SKM-1 treated with dmso at 0.1 percent for 144 hours (cell line): ENCODE measurements around the gene HID1.
A peak's percentile ranks its signal among the peaks of the same experiment; 100 is the strongest.
"Not testable (repeated sequence)": the region's sequence is repeated elsewhere in the genome, so short reads cannot be mapped to it uniquely, and the experiment has no call there.

Source experiments
- DNase-seq: peaks from one replicate; lab custom pipeline; 2025; ENCODE audit not compliant: unreplicated experiment; lab: John Stamatoyannopoulos, UW

HID1 gene

GRCh38 chr17:74999523-74999922 lies 27.0 kb upstream of the HID1 start:
- no peak for DNase-seq

DNA sequence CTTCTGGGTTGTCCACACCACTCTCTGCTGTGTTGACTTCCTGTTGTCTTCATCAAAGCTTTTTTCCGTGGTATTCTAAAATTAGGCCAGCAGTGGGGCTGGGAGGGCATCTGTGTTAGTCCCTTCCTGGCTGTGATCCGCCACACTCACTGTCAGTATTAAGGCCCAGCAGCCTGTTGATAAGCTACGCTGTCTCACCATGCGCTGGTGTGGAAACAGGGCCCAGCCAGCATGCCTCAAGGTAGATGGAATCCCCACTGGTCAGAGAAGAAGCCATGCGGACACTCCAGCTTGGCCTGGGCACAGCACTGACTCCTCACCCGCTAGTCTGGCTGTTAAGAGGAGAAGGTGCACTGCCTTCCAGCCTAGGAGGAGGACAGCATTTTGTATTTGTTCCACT lies 26.2 kb upstream of the HID1 start:
- DNase-seq: no peak

DNA sequence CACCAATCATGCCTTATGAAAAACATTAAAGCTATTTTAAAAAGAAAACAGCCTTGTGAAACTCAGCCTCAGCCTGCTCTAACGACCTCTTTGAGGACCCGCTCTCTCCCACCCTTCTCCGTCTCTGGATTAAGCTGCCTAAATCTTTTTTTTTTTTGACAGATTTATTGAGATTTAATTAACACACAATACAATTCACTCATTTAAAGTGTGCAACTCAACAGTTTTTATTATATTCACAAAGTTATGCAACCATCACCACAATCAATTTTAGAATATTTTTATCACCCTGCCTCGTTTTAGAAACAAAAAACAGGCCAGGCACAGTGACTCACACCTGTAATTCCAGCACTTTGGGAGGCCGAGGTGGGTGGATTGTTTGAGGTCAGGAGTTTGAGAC lies 23.3 kb upstream of the HID1 start:
- no peak for DNase-seq

- DNase-seq: no peak
These were observed 21.9 kb upstream of the HID1 start for GRCh38 chr17:74994440-74994839.

DNA sequence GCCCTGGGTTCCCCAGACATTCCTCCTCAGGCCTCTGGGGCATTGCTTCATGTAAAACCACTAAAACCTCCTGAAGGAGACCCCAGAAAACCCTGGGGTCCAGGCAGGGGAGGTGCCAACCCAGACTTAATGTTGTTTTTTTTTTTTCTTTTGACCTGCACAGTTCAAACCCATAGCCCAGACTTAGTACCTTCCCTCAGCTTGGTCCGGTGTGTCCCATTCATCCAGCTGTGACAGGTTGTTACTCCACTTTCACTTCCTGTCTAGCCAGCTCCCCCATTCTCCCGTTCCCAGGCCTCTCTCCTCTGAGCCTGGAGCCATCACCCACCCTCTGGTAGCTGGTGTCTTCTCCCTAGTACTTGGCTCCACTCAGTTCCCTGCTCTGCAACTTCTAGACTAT lies 19.7 kb upstream of the HID1 start:
- no peak for DNase-seq

DNA sequence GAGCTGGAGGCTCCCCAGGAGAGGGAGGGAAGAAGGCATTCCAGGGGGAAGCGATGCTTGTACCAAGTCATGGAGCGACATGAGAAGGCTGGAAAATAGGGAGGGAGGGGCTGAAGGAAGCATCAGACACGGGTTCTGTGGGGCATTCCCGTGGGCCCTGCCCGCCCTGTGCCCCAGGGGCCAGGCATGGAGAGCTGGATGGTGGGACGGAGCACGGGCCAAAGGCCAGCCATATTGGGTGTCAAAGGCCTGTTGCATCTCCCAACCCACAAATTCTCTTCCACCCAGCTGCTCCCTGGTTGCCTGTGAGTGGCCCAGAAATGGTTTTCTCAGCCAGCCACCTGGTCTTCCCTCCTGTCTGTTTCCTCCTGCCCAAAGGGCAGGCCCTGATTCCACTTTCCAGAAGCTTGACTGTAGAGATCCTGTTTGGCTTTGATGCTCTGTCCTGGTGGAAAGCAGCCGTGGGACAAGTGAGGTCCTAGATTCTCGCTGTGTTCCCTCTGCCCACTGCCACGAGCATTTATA lies 18.1 kb upstream of the HID1 start:
- DNase-seq: no peak

- peak; percentile 25 for DNase-seq
These were observed 15.6 kb upstream of the HID1 start for GRCh38 chr17:74987909-74988711.

DNA sequence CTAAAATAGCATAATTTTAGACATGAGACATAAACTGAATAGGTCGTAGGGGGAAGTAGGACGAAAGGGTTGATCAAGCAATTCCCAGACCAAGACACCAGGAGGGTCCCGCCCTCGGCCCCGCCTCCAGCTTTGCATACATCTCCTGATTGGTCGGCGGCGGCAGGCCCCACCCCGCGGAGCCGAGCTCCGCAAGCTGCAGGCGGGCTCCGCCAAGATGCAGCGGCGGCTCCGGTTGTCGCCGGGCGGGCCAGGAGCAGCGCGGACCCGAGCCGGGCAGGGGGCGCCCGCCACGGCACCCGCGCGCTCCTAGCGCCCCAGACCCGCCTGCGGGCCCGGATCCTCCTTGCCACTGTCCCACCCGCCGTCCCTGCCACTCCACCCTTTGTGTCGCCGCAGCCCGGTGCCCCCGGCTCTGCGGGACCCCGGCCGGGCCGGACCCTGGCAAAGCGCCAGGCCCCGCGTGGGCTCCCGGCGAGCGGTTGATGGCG lies 14.9 kb upstream of the HID1 start, which contains the start of gene CDR2L:
CDR2L (plus strand) TSS at position 215 of the 491 bp plus-strand sequence. CDS start 412 bp downstream, outside the sequence.
- peak; percentile 93 for DNase-seq

- no peak for DNase-seq
These were observed 13.6 kb upstream of the HID1 start for GRCh38 chr17:74986206-74986576.

- not testable (repeated sequence) for DNase-seq
These were observed 10.2 kb upstream of the HID1 start for GRCh38 chr17:74982663-74983313.

DNA sequence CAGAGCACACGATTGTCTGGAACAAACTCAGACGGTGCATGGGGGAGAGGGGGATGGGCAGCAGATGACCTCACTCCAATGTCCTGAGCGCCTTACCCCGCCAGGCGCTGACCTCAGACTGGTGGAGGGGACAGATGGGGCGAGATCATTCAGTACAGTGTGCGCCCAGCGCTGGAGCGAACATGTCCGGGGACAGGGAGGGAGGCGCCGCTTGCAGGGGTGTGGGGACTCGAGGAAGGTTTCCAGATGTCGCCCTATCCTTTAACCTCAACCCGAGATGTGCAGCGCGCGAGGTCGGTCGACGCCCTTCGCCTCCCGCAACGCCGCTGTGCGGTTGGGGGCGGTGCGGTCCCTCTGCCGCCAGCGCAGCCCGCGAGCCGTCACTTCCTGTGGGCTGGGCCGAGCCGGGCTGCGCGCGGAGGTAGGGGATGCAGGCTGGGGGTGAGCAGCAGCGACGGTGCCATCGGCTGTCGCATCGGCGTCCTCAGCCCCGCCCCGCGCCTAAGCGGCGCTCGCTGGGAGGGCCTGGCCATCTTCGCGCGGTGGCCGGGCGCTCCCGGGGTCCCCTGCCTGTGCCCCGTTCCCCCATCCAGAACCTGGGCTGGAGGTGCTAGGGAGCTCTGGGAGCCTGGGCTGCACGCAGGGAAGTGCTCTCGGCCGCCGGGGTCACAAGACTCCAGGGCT lies 9.6 kb upstream of the HID1 start:
- peak; percentile 43 for DNase-seq

DNA sequence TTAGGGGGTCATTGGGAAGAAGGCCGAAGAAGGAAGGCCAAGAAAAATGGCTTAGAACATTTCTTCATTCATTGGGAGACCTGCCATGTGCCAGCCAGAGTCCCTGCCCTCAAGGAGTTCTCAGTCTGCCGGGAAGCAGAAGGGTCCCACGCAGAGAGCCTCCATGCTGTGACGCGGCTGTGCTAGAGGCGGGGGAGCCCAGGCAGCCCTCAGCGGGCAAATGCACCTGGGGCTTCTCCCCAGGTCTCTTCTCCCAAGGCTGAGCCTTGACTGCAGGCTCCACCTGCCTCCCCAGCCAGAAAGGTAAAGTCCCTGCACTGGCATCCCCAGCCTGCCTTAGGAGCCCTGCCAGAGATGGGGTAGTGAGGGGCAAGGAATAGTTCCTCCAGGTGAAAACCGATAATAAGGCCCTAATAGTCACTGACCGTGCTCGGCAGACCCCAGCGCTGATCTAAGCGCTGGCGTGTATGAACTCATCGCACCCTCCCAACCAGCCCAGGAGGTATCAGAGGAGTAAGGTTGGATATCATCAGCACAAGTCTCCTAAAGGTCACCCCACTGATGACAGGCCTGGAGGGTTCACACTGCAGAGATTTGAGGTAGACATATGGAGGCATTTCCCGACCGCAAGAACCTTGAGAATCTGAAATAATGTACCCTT lies 8.9 kb upstream of the HID1 start:
- DNase-seq: no peak

- no peak for DNase-seq
These were observed 7.0 kb upstream of the HID1 start for GRCh38 chr17:74979408-74980146.

DNA sequence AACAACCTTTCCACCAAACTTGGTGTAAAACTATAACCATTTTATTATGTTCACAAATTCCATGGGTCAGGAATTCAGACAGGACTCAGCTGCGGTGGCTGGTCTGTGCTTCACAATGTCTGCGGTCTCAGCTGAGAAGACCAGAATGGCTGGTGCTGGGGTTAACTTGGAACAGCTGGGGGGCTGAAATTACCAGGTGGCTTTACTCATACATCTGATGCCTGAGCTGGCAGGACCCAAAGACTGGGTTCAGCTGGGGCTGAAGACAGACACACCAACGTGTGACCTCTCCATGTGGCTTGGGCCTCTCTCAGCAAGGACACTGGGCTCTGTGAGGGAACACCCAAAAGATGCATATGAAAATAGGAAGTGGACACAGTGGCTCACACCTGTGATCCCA lies 5.7 kb upstream of the HID1 start:
- no peak for DNase-seq

DNA sequence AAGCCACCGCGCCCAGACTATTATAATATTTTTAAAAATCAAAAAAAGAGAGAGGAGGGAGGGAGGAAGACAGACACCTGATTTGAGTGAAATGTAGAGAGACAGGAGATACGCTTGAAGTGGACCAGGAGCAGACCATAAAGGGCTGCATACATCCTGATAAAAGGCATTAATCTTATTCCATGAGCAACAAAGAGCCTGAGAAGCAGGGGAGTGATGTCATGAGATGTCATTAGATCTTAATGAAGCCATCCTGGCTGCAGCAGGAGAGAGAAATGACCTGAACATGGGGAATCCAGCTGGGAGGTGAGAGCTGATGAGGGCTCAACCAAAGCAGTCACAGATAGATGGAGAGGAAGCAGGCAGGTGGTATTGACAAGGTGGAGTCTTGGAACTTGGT lies 5.2 kb upstream of the HID1 start:
- DNase-seq: no peak

GRCh38 chr17:74975943-74976342 lies 3.4 kb upstream of the HID1 start:
- DNase-seq: no peak

GRCh38 chr17:74972973-74973328 lies 392 bp upstream of the HID1 start:
- no peak for DNase-seq

DNA sequence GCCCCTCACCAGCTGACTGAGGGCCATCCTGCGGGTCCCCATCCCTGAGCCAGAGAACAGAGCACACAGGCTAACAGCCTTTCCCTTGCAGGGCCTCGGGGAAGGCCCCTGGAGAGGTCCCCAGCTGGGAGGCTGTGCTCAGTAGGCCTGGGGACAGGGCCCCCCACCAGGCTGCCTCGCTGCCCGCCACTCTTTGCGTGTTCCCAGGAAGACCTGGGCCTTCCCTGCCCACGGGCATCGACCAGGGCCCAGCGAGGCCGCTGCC lies 785 bp downstream of the HID1 start:
- DNase-seq: no peak

DNA sequence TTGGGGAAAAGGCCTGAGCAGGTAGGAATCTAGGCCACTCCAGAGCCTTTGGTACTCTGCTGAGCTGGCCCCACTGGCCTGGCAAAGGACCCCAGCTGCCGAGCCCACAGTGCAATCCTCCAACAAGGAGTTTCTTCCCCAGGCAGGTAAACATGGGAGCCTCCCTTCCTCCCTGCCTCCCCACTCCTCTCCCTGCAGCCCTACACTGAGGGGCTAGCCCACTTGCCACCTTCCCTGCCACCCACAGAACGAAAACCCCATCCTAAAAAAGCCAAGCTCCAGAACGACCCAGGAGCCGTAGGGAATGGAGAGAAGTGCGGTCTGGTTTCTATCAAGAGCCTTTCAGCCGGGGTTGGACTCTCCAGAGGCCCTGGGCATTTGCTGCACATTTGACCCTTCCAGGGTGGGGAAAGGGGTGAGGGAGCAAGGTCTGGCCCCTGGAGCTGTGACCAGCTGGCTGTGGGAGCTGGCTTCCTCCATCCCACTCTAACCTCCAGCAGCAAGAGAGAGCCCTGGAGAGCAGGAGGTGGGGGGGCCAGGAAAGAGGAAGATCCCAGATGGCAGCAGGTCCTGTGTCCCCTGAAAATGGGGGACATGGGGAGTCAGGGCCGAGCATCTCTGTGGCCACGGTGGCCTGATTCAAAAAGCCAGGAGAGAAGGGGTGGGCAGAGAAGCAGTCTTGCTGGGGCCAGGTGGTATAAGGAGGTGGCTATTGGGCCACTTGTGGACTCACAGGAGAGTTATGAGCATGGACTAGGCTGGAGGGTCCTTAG lies 1.3 kb downstream of the HID1 start:
- DNase-seq: no peak

DNA sequence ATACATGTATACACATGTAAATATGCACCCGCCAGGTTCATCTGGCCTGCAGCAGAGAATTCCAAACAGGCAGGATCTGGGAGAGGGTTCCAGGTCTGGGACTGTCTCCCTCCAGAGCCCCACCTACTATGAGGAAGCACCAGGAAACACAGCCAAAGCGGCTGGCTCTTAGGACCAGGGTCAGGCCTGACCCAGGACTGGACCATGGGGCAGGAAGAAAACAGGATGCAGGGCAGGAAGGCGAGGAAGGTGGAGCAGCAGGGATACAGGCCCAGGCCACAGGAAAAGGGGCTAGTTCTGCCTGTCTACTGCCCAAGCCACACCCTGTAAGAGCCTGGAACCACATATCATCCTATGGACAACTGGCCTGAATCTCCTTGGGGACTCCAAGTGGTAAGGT lies 2.2 kb downstream of the HID1 start:
- no peak for DNase-seq
